Upper lobe of left lung (tissue), 6 donors: ENCODE results near the gene DNAH3. TPM values are rescaled to one million over a fixed set of nuclear protein-coding genes. Genes with fewer than 3 reads are reported as not detected.
A peak's percentile ranks its signal among the peaks of the same experiment; 100 is the strongest.
"Not testable (repeated sequence)": the region's sequence is repeated elsewhere in the genome, so short reads cannot be mapped to it uniquely, and the experiment has no call there.

ENCODE experiments used
- ATAC-seq, 2 donors: fragments of 200-7000 bp; cut with Tn5 transposase; one replicate each; pipeline ENCODE4 v1.9.1; 2022; ENCODE audit warnings: mild to moderate bottlenecking in 2 of 2, moderate library complexity in 2 of 2; ENCODE audit not compliant: low FRiP score in 2 of 2
- DNase-seq, 2 donors: peaks; one replicate each; pipeline ENCODE4 v3.0.0-alpha.2; 2019 to 2020
- H3K27ac ChIP-seq, 4 donors: fragments of 200-600 bp; sonication (generic); one replicate each; pipeline ENCODE4 v1.5.1; 2016 to 2019
- H3K27me3 ChIP-seq, 4 donors: fragments of 200-600 bp; sonication (generic); one replicate each; pipeline ENCODE4 v1.5.1; 2017 to 2019
- H3K36me3 ChIP-seq, 4 donors: fragments of 200-600 bp; sonication (generic); one replicate each; pipeline ENCODE4 v1.5.1; 2016 to 2019
- H3K4me1 ChIP-seq, 4 donors: fragments of 200-600 bp; sonication (generic); one replicate each; pipeline ENCODE4 v1.5.1; 2018 to 2019
- H3K4me3 ChIP-seq, 4 donors: fragments of 200-600 bp; sonication (generic); one replicate each; pipeline ENCODE4 v1.5.1; 2017 to 2019; ENCODE audit warnings: mild to moderate bottlenecking in 2 of 4, moderate library complexity in 1 of 4
- H3K9me3 ChIP-seq, 4 donors: fragments of 200-600 bp; sonication (generic); one replicate each; pipeline ENCODE4 v1.5.1; 2018 to 2019
- EP300 ChIP-seq, 4 donors: sonication (generic); formaldehyde crosslinking; IDR thresholded peaks; one replicate each; pipeline ENCODE4 v1.5.1; 2017; ENCODE audit warnings: antibody characterized with exemption in 4 of 4, control low read depth in 2 of 4
- POLR2A ChIP-seq, 4 donors: fragments of 450-650 bp; IDR thresholded peaks; one replicate each; pipeline ENCODE4 v1.5.1; 2016 to 2017; ENCODE audit warnings: antibody characterized with exemption in 4 of 4, mild to moderate bottlenecking in 2 of 4
- POLR2AphosphoS5 ChIP-seq, 2 donors: sonication (generic); formaldehyde crosslinking; IDR thresholded peaks; one replicate each; pipeline ENCODE4 v1.5.1; 2017; ENCODE audit warnings: antibody characterized with exemption in 2 of 2
- WGBS, 2 donors: methylation state at CpG; one replicate each; pipeline ENCODE4 v1.1.5; 2017 to 2018; 5-methylcytosine and 5-hydroxymethylcytosine counted together
- total RNA-seq, 6 donors: library from RNA; depleted of rRNA in 4 of 6; stranded (reverse); fragments of >200 nt in 4 of 6; gene quantifications; one replicate each; pipeline versions ENCODE4 v1.1.0 to v1.2.1, GENCODE V29; 2016 to 2021
- TF ChIP-seq, protein P1 (sequence below), 6 experiments: fragments of 450-650 bp in 4 of 6; fragments of 200-600 bp in 2 of 6; sonication (generic) in 2 of 6; IDR thresholded peaks; one replicate each; pipeline ENCODE4 v1.5.1; 2016 to 2019; ENCODE audit warnings: antibody characterized with exemption in 6 of 6
- donor health status: DM: no; HTN: no; CAD: no; lungs with moderate emphysema.
- donor health status: DM: no; HTN: yes; CAD: no; lungs with severe emphysema.

DNAH3 gene
- total RNA-seq, 6 donors from 2014 or later, result 0.23 to 48.1 (median 4.8) TPM

DNA sequence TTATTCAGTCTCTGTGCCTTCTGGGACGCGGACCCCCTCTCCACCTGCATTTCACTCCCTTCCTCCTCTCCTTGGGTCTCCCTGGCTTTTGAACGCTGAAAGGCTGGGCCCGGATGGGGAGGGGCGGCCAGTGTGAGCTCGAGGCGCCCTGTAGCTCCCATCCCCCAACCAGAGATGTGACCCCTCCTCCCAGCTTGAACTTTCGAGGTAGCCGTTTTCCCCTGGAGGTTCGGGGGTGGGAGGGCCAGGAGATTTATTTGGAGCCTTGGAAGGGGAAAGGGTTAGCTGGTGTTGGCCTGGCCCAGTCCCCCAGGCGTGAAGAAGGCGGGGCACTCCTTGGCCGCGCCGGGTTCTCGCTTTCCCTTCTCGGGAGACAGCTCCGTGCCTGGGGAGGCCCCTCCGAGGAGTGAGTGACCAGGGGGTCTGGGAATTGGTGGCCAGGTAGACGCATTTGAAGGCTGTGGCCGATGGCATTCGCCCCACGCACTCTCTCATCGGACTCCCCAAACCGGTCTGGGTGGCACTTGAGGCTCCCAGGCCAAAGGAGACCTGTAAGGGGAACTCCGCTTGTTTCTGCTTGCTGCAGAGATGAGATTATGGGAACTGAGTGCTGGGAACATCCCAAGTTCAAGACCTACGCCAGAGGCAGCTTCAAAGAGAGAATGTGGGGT is 8.8 kb upstream of the DNAH3 start:
- TF ChIP-seq POLR2AphosphoS5 (IDR thresholded peaks at IDR 0.05), result peak in 1 of 2 donors; percentile 45
- peak in 1 of 4 donors; percentile 24 for TF ChIP-seq POLR2A (IDR thresholded peaks at IDR 0.05)
- TF ChIP-seq, protein P1, sequence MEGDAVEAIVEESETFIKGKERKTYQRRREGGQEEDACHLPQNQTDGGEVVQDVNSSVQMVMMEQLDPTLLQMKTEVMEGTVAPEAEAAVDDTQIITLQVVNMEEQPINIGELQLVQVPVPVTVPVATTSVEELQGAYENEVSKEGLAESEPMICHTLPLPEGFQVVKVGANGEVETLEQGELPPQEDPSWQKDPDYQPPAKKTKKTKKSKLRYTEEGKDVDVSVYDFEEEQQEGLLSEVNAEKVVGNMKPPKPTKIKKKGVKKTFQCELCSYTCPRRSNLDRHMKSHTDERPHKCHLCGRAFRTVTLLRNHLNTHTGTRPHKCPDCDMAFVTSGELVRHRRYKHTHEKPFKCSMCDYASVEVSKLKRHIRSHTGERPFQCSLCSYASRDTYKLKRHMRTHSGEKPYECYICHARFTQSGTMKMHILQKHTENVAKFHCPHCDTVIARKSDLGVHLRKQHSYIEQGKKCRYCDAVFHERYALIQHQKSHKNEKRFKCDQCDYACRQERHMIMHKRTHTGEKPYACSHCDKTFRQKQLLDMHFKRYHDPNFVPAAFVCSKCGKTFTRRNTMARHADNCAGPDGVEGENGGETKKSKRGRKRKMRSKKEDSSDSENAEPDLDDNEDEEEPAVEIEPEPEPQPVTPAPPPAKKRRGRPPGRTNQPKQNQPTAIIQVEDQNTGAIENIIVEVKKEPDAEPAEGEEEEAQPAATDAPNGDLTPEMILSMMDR (IDR thresholded peaks at IDR 0.05), result no peak
- no peak for TF ChIP-seq EP300 (IDR thresholded peaks at IDR 0.05)
- peak overlapping the region; percentile 77 to 94 (median 88) for H3K4me3 ChIP-seq
- peak overlapping the region; percentile 75 to 90 (median 81) for H3K27ac ChIP-seq
- H3K36me3 ChIP-seq, result peaks cover 0 to 20% (median 9%) of the 10 kb centered on the region in 4 donors
- no peaks in the 10 kb centered on the region for H3K27me3 ChIP-seq
- H3K9me3 ChIP-seq, result no peaks in the 10 kb centered on the region
- ATAC-seq (peak; percentile 56 to 84), DNase-seq (peak; percentile 81 to 84)
- H3K4me1 ChIP-seq, result peaks cover 17 to 43% (median 21%) of the 10 kb centered on the region in 4 donors
- WGBS, 2 donors, result 0 to 3% methylated on average over 21 to 27 of the region's 27 CpGs

DNA sequence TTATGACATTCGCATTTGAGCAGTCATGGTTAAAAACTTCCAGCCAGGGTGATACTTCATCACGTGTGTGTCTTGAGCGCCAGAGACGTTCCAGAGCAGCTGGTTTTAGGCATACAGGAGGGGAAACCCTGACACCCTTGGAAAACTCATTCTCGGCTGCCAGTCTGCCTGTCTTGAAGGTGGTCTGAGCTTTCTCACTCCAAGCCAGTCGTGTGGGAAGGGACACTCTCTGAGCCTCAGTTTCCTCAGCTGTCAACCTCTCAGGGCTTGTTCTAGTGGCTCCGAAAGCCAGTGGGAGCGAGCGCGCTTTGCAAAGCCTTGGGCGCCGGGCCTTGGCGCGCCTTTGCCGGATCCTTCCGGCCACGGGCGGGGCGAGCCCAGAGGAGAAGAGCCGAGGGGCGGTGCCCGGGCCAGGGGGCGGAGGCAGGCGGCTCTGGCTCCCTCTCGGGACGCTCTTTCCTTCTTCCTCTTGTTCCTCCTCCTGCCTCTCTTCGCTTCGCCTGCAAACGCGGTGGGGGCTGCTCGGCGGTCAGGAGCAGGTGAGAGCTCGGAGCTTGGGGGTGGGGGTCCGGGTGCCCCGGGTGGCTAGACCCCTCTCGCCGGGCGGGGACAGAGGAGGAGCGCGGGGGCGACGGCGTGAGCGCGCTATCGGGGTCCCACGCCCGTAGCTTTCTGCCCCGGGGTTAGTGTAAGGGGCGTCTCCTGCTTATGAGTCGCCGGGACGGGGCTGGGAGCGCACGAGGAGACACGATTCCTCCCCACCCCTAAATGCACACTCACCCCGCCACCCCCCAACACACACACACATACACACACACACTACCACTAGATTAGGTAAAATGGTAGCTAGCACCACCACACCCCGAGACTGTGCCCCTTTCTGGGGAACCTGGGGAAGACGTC is 7.8 kb upstream of the DNAH3 start, which contains the start of gene LDAF1:
Gene LDAF1, plus strand, starts transcription at position 467 of the 903 bp plus-strand sequence. CDS start 2,509 bp downstream, outside the sequence.
- DNase-seq (peak; percentile 90 to 97), ATAC-seq (peak; percentile 95 to 97)
- no peaks in the 10 kb centered on the region for H3K9me3 ChIP-seq
- H3K27me3 ChIP-seq, result no peaks in the 10 kb centered on the region
- H3K27ac ChIP-seq, result peak within 1 kb of the TSS; percentile 75 to 90 (median 81)
- H3K36me3 ChIP-seq, result peaks cover 0 to 14% (median 4%) of the 10 kb centered on the region in 4 donors
- peaks cover 17 to 43% (median 21%) of the 10 kb centered on the region in 4 donors for H3K4me1 ChIP-seq
- TF ChIP-seq POLR2A (IDR thresholded peaks at IDR 0.05) (peak in 1 of 4 donors; percentile 63), POLR2AphosphoS5 (IDR thresholded peaks at IDR 0.05) (peak; percentile 23 to 62)
- TF ChIP-seq, protein P1 (IDR thresholded peaks at IDR 0.05), result no peak
- 0 to 3% methylated on average over 14 to 52 of the region's 59 CpGs for WGBS, 2 donors
- peak within 1 kb of the TSS; percentile 77 to 94 (median 88) for H3K4me3 ChIP-seq

DNA sequence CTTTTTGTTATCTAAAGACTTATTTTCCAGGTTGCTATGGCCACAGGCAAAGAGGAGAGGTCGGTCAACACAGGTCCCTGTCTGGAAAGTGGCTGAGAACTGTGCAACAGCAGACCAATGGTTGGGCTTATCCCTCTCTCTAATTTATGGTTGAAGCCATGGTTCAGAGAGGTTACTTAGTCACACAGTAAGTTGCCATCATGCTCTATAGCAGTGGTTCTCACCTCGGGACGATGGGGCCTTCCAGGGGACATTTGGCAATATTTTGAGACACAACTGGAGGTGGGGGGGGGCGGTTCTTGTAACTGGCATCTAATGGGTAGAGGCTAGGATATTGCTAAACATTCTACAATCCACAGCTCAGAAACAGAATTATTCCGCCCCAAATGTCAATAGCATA is 7.0 kb upstream of the DNAH3 start:
- peak overlapping the region in 2 of 4 donors; percentile 87 to 90 for H3K27ac ChIP-seq
- H3K9me3 ChIP-seq, result no peaks in the 10 kb centered on the region
- WGBS, 2 donors, result 66 to 70% methylated on average over 4 to 5 of the region's 5 CpGs
- peaks cover 0 to 6% (median 0%) of the 10 kb centered on the region in 4 donors for H3K36me3 ChIP-seq
- TF ChIP-seq, protein P1 (IDR thresholded peaks at IDR 0.05), result no peak
- TF ChIP-seq POLR2AphosphoS5 (IDR thresholded peaks at IDR 0.05), result no peak
- no peak for TF ChIP-seq EP300 (IDR thresholded peaks at IDR 0.05)
- no peak for TF ChIP-seq POLR2A (IDR thresholded peaks at IDR 0.05)
- no peak for ATAC-seq
- no peak overlapping the region for H3K4me3 ChIP-seq
- DNase-seq, result no peak
- peaks cover 16 to 35% (median 21%) of the 10 kb centered on the region in 4 donors for H3K4me1 ChIP-seq
- no peaks in the 10 kb centered on the region for H3K27me3 ChIP-seq

DNA sequence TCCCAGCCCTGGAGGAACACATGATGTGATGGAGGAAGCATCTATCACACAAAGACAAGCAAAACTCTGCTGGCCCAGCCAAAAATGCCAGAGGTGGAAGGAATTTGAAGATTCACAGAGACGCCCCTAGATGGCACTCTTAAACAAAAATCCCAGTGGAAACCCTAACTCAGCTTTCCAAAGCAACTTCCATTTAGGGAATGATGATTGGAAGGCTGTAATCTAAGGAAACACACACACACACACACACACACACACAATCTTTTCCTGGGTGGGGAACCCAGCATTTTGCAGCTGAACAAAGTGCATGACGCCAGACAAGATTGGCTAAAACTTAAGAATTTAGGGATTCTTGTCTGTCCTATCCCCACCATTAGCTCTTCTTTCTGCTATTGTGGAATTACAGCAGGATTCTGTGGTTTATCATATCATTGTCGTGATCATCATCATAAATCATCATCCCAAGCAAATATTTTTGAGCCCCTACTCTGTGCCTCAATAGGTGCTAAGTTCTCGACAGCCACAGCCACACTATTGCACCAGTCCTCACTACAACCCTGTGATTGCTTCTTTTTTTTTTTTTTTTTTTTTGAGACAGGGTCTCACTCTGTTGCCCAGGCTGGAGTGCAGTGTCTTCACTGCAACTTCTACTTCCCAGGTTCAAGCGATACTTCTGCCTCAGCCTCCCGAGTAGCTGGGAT is 6.3 kb upstream of the DNAH3 start:
- H3K4me1 ChIP-seq, result peaks cover 10 to 30% (median 18%) of the 10 kb centered on the region in 4 donors
- no peak overlapping the region for H3K27ac ChIP-seq
- H3K36me3 ChIP-seq, result peaks cover 0 to 5% (median 0%) of the 10 kb centered on the region in 4 donors
- peak in 1 of 2 donors; percentile 58 for ATAC-seq
- TF ChIP-seq POLR2AphosphoS5 (IDR thresholded peaks at IDR 0.05) (no peak), POLR2A (IDR thresholded peaks at IDR 0.05) (no peak), EP300 (IDR thresholded peaks at IDR 0.05) (no peak)
- TF ChIP-seq, protein P1 (IDR thresholded peaks at IDR 0.05), result peak in 5 of 6 experiments; percentile 44 to 53 (median 47)
- WGBS, 2 donors, result 49 to 63% methylated on average over 6 of the region's 6 CpGs
- H3K4me3 ChIP-seq, result no peak overlapping the region
- H3K9me3 ChIP-seq, result no peaks in the 10 kb centered on the region
- no peaks in the 10 kb centered on the region for H3K27me3 ChIP-seq
- no peak for DNase-seq

DNA sequence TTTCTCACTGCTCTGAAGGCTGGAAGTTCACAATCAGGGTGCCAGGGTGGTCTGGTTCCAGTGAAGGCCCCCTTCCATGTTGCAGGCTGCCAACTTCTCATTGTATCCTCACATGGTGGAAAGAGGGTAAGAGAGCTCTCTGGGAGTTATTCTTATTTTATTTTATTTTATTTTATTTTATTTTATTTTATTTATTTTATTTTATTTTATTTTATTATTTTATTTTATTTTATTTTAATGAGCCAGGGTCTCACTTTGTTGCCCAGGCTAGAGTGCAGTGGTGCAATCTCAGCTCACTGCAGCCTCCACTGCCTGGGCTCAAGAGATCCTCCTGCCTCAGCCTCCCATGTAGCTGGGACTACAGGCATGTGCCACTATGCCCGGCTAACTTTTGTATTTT is 5.4 kb upstream of the DNAH3 start:
- H3K4me1 ChIP-seq, result peaks cover 9 to 32% (median 18%) of the 10 kb centered on the region in 4 donors
- DNase-seq, H3K4me3 ChIP-seq, H3K9me3 ChIP-seq, H3K36me3 ChIP-seq, H3K27me3 ChIP-seq, H3K27ac ChIP-seq, ATAC-seq: not testable (repeated sequence)
- 67 to 86% methylated on average over 1 of the region's 1 CpG for WGBS, 2 donors

DNA sequence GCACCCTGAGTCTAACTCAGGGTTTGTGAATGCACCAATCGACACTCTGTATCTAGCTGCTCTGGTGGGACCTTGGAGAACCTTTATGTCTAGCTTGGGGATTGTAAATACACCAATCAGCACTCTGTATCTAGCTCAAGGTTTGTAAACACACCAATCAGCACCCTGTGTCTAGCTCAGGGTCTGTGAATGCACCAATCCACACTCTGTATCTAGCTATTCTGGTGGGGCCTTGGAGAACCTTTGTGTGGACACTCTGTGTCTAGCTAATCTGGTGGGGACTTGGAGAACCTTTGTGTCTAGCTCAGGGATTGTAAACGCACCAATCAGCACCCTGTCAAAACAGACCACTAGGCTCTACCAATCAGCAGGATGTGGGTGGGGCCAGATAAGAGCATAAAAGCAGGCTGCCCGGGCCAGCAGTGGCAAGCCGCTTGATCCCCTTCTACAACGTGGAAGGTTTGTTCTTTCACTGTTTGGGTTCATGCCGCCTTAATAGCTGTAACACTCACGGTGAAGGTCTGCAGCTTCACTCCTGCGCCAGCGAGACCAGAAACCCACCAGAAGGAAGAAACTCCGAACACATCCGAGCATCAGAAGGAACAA is 2.6 kb upstream of the DNAH3 start:
- not testable (repeated sequence) for ATAC-seq, DNase-seq, H3K4me3 ChIP-seq, H3K9me3 ChIP-seq, H3K36me3 ChIP-seq, H3K27ac ChIP-seq, H3K27me3 ChIP-seq
- peaks cover 7 to 24% (median 10%) of the 10 kb centered on the region in 4 donors for H3K4me1 ChIP-seq
- 89 to 92% methylated on average over 9 to 11 of the region's 11 CpGs for WGBS, 2 donors
